ENCODE results near the gene DGCR2. TPM values are rescaled to one million over a fixed set of nuclear protein-coding genes. Genes with fewer than 3 reads are reported as not detected.

Gene DGCR2
- total RNA-seq, 1 donor = 43.4 TPM

DNA sequence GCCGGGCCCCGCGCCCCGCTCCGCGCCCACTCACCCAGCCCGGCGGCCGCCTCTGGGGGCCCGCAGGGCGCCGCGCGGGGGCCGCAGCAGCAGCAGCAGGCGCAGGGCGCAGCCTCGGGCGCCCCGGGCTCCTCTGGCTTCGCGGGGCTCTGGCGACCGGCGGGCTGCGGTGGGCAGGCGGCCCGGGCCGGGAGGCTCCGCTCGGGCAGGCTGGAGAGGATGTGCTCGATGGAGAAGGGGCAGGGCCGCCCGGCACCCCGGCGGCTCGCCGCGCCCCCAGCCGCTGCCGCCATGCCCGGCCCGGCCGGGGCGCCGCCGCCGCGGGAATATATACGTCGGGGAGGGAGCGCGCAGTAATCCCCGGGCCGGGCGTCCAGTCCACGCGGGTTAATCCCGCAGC is 27.8 kb upstream of the DGCR2 start, which contains the start of gene GSC2:
Gene GSC2 (minus strand): TSS at position 302 of the 400 bp plus-strand sequence. CDS start 9 bp downstream, at position 293.
- Histone ChIP-seq H3K4me3 (ENCODE audit: insufficient read depth, low read length) (no peak within 1 kb of the TSS), H2AFZ (ENCODE audit: low read length) (no peak within 1 kb of the TSS), H3K79me2 (ENCODE audit: insufficient read depth, low read length) (no peaks in the 10 kb centered on the region), H4K20me1 (ENCODE audit: insufficient read depth, low read length) (no peaks in the 10 kb centered on the region), H3K27ac (ENCODE audit: low read depth, low read length) (no peak within 1 kb of the TSS), H3K36me3 (ENCODE audit: insufficient read depth, low read length) (no peaks in the 10 kb centered on the region), H3K27me3 (ENCODE audit: insufficient read depth, low read length) (peaks cover 56% of the 10 kb centered on the region), H3K9me3 (ENCODE audit: low read depth, low read length) (no peaks in the 10 kb centered on the region), H3K4me2 (ENCODE audit: insufficient read depth, low read length) (no peak within 1 kb of the TSS), H3K4me1 (ENCODE audit: insufficient read depth, low read length) (no peaks in the 10 kb centered on the region)
- TF ChIP-seq, protein P1, sequence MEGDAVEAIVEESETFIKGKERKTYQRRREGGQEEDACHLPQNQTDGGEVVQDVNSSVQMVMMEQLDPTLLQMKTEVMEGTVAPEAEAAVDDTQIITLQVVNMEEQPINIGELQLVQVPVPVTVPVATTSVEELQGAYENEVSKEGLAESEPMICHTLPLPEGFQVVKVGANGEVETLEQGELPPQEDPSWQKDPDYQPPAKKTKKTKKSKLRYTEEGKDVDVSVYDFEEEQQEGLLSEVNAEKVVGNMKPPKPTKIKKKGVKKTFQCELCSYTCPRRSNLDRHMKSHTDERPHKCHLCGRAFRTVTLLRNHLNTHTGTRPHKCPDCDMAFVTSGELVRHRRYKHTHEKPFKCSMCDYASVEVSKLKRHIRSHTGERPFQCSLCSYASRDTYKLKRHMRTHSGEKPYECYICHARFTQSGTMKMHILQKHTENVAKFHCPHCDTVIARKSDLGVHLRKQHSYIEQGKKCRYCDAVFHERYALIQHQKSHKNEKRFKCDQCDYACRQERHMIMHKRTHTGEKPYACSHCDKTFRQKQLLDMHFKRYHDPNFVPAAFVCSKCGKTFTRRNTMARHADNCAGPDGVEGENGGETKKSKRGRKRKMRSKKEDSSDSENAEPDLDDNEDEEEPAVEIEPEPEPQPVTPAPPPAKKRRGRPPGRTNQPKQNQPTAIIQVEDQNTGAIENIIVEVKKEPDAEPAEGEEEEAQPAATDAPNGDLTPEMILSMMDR (IDR thresholded peaks at IDR 0.05; ENCODE audit: extremely low read depth, low read depth, low read length) = no peak
- peak; percentile 79 for DNase-seq (ENCODE audit: insufficient read length, low spot score, missing footprints)

DNA sequence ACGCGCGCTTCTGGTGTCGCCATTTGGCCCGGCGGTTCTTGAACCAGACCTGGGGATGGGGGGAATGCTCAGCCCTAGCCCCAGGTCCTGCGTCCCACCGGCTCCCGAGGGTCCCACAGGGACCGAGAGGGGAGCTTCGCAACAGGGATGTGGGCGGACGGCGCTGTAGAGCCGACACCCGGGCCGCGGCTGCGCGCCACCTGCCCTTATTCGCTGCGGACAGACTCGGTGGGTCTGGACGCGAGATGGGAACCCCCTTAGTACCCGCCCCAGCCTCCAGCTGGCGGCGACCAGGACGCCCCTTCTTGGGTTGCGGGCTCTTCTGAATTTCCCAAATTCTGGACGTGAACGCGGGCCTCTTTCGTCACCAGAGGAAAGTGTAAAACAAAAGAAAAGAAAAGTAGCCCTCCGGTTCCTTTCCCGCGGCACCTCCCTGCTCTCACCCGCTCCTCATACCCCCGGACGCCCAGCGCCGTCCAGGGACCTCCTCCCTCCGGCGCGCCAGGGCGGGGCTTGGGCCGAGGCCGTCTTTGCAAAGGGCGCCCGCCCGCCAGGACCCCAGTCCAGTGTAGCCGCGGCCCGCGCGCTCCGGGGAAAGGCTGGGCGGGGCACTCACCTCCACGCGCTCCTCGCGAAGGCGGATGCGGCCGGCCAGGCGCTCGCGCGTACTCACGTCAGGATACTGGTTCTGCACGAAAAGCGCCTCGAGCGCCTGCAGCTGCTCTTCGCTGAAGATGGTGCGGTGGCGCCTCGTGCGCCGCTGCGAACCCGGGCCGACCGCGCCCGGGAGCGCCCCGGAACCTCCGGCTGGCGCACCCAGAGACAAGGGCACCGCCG is 27.1 kb upstream of the DGCR2 start:
- Histone ChIP-seq H3K4me1 (ENCODE audit: insufficient read depth, low read length) (no peaks in the 10 kb centered on the region), H3K9me3 (ENCODE audit: low read depth, low read length) (no peaks in the 10 kb centered on the region), H3K4me2 (ENCODE audit: insufficient read depth, low read length) (no peak overlapping the region), H4K20me1 (ENCODE audit: insufficient read depth, low read length) (no peaks in the 10 kb centered on the region), H3K79me2 (ENCODE audit: insufficient read depth, low read length) (peaks cover 2% of the 10 kb centered on the region), H3K27me3 (ENCODE audit: insufficient read depth, low read length) (peaks cover 56% of the 10 kb centered on the region), H3K27ac (ENCODE audit: low read depth, low read length) (no peak overlapping the region), H3K36me3 (ENCODE audit: insufficient read depth, low read length) (no peaks in the 10 kb centered on the region), H2AFZ (ENCODE audit: low read length) (no peak overlapping the region), H3K4me3 (ENCODE audit: insufficient read depth, low read length) (no peak overlapping the region)
- DNase-seq (ENCODE audit: insufficient read length, low spot score, missing footprints) = peak; percentile 87
- TF ChIP-seq, protein P1 (IDR thresholded peaks at IDR 0.05; ENCODE audit: extremely low read depth, low read depth, low read length) = no peak

DNA sequence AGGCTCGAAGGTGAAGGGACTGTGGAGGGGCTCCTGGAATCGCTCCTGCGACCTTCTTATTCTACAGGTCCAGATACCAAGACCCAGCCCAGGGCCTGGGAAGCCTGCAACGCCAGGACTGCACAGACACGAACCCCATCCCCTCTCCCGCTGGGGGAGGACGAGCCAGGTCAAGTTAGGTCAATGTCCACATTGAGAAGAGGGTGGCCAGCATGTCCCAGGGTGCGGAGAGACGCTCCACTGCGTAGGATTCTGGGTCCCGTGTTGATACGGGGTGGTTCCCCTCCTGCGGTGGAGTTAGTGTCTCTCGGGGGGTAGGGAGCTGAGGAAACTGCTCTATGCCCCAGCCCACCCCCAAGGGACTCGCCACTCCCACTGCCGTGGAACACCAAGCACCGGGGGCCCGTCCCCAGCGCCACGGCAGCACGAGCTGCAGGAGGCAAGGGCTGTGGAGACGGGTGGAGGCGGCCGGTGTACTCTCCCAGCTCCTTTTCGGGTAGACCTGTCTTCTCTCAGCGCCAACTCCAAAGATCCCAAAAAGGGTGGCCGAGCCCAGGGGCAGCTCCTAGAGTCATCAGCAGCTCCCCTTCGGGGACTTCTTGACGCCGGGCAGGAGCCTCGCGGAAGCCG is 26.3 kb upstream of the DGCR2 start:
- TF ChIP-seq, protein P1 (IDR thresholded peaks at IDR 0.05; ENCODE audit: extremely low read depth, low read depth, low read length) = no peak
- no peak overlapping the region for H2AFZ ChIP-seq (ENCODE audit: low read length)
- no peak overlapping the region for H3K27ac ChIP-seq (ENCODE audit: low read depth, low read length)
- H3K36me3 ChIP-seq (ENCODE audit: insufficient read depth, low read length) = no peaks in the 10 kb centered on the region
- no peaks in the 10 kb centered on the region for H3K9me3 ChIP-seq (ENCODE audit: low read depth, low read length)
- no peak overlapping the region for H3K4me2 ChIP-seq (ENCODE audit: insufficient read depth, low read length)
- H3K4me3 ChIP-seq (ENCODE audit: insufficient read depth, low read length) = no peak overlapping the region
- peaks cover 51% of the 10 kb centered on the region for H3K27me3 ChIP-seq (ENCODE audit: insufficient read depth, low read length)
- H3K4me1 ChIP-seq (ENCODE audit: insufficient read depth, low read length) = peaks cover 5% of the 10 kb centered on the region
- peaks cover 9% of the 10 kb centered on the region for H3K79me2 ChIP-seq (ENCODE audit: insufficient read depth, low read length)
- H4K20me1 ChIP-seq (ENCODE audit: insufficient read depth, low read length) = peaks cover 4% of the 10 kb centered on the region
- peak; percentile 58 for DNase-seq (ENCODE audit: insufficient read length, low spot score, missing footprints)

DNA sequence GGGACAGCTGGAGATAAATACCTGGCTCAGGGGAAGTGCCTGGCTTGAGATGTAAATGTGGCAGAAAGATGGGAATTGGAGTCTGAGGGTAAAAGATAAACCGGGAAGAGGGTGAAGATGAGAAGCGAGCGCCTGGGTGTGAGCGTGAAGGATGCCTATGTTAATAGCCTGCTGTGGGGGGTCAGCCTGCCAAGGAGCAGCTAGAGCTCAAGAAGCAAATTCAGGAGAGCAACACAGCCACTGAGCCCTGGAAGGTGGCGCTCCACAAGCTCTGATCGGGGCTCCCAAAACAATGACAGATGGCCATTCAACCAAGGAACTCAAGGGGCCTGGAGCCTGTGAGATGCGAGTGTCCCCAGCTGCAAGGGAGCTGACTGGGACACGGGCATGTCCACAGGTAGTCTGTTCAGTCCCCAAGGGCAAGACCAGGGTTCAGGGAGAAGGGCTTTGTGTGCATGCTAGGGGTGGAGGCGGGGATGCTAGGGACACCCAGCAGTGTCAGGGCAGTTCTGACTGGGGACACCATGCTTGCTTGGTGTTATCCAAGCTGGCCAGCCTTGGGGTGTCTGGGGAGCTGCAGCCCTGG is 25.1 kb upstream of the DGCR2 start:
- Histone ChIP-seq H2AFZ (ENCODE audit: low read length) (no peak overlapping the region), H3K79me2 (ENCODE audit: insufficient read depth, low read length) (peaks cover 19% of the 10 kb centered on the region), H4K20me1 (ENCODE audit: insufficient read depth, low read length) (peaks cover 6% of the 10 kb centered on the region)

More for the DNA sequence above, 25.1 kb upstream of the DGCR2 start:
- TF ChIP-seq, protein P1 (IDR thresholded peaks at IDR 0.05; ENCODE audit: extremely low read depth, low read depth, low read length) = no peak
- H3K27me3 ChIP-seq (ENCODE audit: insufficient read depth, low read length) = peaks cover 48% of the 10 kb centered on the region
- H3K9me3 ChIP-seq (ENCODE audit: low read depth, low read length) = no peaks in the 10 kb centered on the region
- peaks cover 5% of the 10 kb centered on the region for H3K4me1 ChIP-seq (ENCODE audit: insufficient read depth, low read length)
- H3K36me3 ChIP-seq (ENCODE audit: insufficient read depth, low read length) = peaks cover 4% of the 10 kb centered on the region
- H3K4me3 ChIP-seq (ENCODE audit: insufficient read depth, low read length) = no peak overlapping the region
- no peak overlapping the region for H3K4me2 ChIP-seq (ENCODE audit: insufficient read depth, low read length)
- H3K27ac ChIP-seq (ENCODE audit: low read depth, low read length) = no peak overlapping the region
- peak; percentile 58 for DNase-seq (ENCODE audit: insufficient read length, low spot score, missing footprints)
